ENCODE data around the gene ADARB1. TPM values are rescaled to one million over a fixed set of nuclear protein-coding genes. Genes with fewer than 3 reads are reported as not detected.

ADARB1 gene
- total RNA-seq, 1 experiment from 2014 or later = 14.6 TPM

GRCh38 chr21:45204395-45204794 is 130.0 kb downstream of the ADARB1 start:
- no peak for ATAC-seq
- CTCF ChIA-PET = interaction anchor here (1.5 kb wide), 1 partner anchor 64 kb away, joined by 4 read pairs; no protein-coding TSS in a partner anchor
- no peaks in the 10 kb centered on the region; the same call in 1 of the 2 replicates for H3K27me3 Mint-ChIP-seq (ENCODE audit: low read depth)
- POLR2A ChIA-PET = no interaction called here
- TF ChIP-seq CTCF (IDR thresholded peaks at IDR 0.05) = no peak
- TF ChIP-seq EMX1 (CRISPR knock-in tag; IDR thresholded peaks at IDR 0.05) = no peak
- no peak for TF ChIP-seq STAT6 (CRISPR knock-in tag; conservative IDR thresholded peaks at IDR 0.05; ENCODE audit: low read depth)
- no peak for TF ChIP-seq SP1 (CRISPR knock-in tag; conservative IDR thresholded peaks at IDR 0.05)
- TF ChIP-seq SMAD4 (CRISPR knock-in tag; IDR thresholded peaks at IDR 0.05) = no peak
- no peak for TF ChIP-seq E2F4 (CRISPR knock-in tag; IDR thresholded peaks at IDR 0.05; ENCODE audit: borderline replicate concordance, low read depth)
- no peak for TF ChIP-seq USF2 (CRISPR knock-in tag; IDR thresholded peaks at IDR 0.05)
- TF ChIP-seq HMGA2 (CRISPR knock-in tag; IDR thresholded peaks at IDR 0.05) = no peak
- TF ChIP-seq AR (CRISPR knock-in tag; IDR thresholded peaks at IDR 0.05) = no peak
- no peak for TF ChIP-seq E2F1 (CRISPR knock-in tag; IDR thresholded peaks at IDR 0.05)
- TF ChIP-seq OVOL2 (CRISPR knock-in tag; IDR thresholded peaks at IDR 0.05; ENCODE audit: borderline replicate concordance) = no peak
- no peak for TF ChIP-seq CREB1 (CRISPR knock-in tag; IDR thresholded peaks at IDR 0.05)
- H3K9me3 Mint-ChIP-seq = no peaks in the 10 kb centered on the region
- no peak overlapping the region for H3K27ac Mint-ChIP-seq
- H3K4me3 Mint-ChIP-seq = no peak overlapping the region
- H3K36me3 Mint-ChIP-seq = no peaks in the 10 kb centered on the region
- H3K4me1 Mint-ChIP-seq = peaks cover 2% of the 10 kb centered on the region; the same call in 1 of the 2 replicates
- no peak for DNase-seq (ENCODE audit: low spot score)

- ATAC-seq = no peak
- no peaks in the 10 kb centered on the region for H3K36me3 Mint-ChIP-seq
- no peaks in the 10 kb centered on the region for H3K27me3 Mint-ChIP-seq (ENCODE audit: low read depth)
- no peak for DNase-seq (ENCODE audit: low spot score)
- H3K4me1 Mint-ChIP-seq = peaks cover 2% of the 10 kb centered on the region; the same call in 1 of the 2 replicates
- no peaks in the 10 kb centered on the region for H3K9me3 Mint-ChIP-seq
- ChIA-PET POLR2A (no interaction called here), CTCF (interaction anchor here (1.4 to 3.8 kb wide), 2 partner anchors 68 to 80 kb away, joined by 3 to 10 read pairs; partner anchors contain the start of gene POFUT2)
- H3K27ac Mint-ChIP-seq = no peak overlapping the region
- H3K4me3 Mint-ChIP-seq = no peak overlapping the region
- TF ChIP-seq IRF1 (CRISPR knock-in tag; IDR thresholded peaks at IDR 0.05) (no peak), MAX (CRISPR knock-in tag; IDR thresholded peaks at IDR 0.05) (no peak), AR (CRISPR knock-in tag; IDR thresholded peaks at IDR 0.05) (no peak), FOXJ3 (CRISPR knock-in tag; IDR thresholded peaks at IDR 0.05; ENCODE audit: borderline replicate concordance) (no peak), ATF2 (CRISPR knock-in tag; IDR thresholded peaks at IDR 0.05; ENCODE audit: borderline replicate concordance, low read depth) (no peak)
Observed at GRCh38 chr21:45207839-45208626, 133.7 kb downstream of the ADARB1 start.

All from WTC11 (cell line).